ENCODE measurements around the gene IQGAP2.

The IQGAP2 gene

DNA sequence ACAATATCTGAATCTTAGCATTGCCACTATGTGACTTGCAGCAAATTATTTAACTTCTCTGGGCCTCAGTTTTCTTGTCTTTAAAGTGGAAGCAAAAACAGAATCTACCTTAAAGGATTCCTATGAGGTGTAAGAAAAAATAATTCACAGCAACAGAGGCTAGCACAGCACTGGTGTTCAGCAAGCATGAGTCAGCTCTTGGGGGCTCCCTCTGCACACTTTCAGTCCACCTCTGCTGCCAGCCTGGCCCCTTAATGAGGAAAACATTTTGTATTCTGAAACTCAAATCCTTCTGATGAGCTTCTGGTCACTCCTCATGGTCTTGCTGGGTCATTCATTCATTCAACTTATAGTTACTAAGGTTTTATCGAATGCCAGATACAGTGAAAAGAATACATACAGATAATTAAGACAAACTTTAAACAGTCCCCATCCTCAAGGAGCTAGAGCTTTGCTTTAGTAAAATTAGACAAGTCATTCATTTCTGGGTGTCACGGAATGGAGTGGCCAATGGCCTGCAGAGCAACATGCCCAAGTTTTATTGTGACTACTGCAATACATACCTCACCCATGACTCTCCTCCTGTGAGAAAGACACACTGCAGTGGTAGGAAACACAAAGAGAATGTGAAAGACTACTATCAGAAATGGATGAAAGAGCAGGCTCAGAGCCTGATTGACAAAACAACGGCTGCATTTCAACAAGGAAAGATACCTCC, 26.8 kb upstream of the IQGAP2 start:
- TF ChIP-seq, protein P1, sequence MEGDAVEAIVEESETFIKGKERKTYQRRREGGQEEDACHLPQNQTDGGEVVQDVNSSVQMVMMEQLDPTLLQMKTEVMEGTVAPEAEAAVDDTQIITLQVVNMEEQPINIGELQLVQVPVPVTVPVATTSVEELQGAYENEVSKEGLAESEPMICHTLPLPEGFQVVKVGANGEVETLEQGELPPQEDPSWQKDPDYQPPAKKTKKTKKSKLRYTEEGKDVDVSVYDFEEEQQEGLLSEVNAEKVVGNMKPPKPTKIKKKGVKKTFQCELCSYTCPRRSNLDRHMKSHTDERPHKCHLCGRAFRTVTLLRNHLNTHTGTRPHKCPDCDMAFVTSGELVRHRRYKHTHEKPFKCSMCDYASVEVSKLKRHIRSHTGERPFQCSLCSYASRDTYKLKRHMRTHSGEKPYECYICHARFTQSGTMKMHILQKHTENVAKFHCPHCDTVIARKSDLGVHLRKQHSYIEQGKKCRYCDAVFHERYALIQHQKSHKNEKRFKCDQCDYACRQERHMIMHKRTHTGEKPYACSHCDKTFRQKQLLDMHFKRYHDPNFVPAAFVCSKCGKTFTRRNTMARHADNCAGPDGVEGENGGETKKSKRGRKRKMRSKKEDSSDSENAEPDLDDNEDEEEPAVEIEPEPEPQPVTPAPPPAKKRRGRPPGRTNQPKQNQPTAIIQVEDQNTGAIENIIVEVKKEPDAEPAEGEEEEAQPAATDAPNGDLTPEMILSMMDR (IDR thresholded peaks at IDR 0.05; ENCODE audit: control extremely low read depth, extremely low read depth, low read depth, missing control alignments), result no peak
- DNase-seq (ENCODE audit: extremely low spot score), result no peak
- ChIA-PET CTCF (interaction anchor here (1.2 to 2.5 kb wide), 2 partner anchors 10 to 27 kb away, joined by 3 to 7 read pairs; partner anchors contain the start of gene IQGAP2), POLR2A (no interaction called here)

DNA sequence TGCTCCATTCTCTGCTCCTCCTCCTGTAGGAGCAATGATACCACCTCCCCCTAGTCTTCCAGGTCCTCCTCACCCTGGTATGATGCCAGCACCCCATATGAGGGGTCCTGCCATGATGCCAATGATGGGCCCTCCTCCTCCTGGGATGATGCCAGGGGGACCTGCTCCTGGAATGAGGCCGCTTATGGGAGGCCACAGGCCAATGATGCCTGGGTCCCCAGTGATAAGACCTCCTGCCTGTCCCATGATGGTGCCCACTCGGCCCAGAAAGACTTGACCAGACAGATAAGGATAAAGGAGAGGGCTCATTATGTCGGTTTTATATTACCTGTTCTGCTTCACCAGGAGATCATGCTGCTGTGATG, 26.2 kb upstream of the IQGAP2 start:
- ChIA-PET CTCF (interaction anchor here (1.0 to 1.2 kb wide), 2 partner anchors 11 to 206 kb away, joined by 3 read pairs; no protein-coding TSS in a partner anchor), POLR2A (no interaction called here)
- DNase-seq (ENCODE audit: extremely low spot score), result no peak
- TF ChIP-seq, protein P1 (IDR thresholded peaks at IDR 0.05; ENCODE audit: control extremely low read depth, extremely low read depth, low read depth, missing control alignments), result no peak

DNA sequence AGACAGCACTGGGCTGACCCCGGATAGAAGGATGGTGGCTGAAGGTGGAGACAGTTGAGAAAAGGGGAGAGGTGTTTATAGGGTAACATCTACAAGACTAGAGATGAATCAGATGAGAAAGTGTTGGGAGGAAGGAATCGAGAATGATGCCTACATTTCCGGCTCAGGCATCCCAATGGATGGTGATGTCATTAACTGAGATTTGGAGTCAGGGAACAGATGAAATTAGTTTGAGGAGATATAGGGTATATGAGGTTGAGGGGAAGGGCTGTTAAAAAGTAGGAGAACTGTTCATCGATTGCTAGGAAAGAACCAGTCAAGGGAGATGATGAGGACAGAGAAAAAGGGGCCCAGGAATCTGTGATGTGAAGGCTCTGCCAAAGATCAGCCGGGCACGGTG, 24.7 kb upstream of the IQGAP2 start:
- CTCF ChIA-PET, result interaction anchor here (1.4 kb wide), 1 partner anchor 70 kb away, joined by 5 read pairs; no protein-coding TSS in a partner anchor
- DNase-seq (ENCODE audit: extremely low spot score), result no peak
- POLR2A ChIA-PET, result no interaction called here
- TF ChIP-seq, protein P1 (IDR thresholded peaks at IDR 0.05; ENCODE audit: control extremely low read depth, extremely low read depth, low read depth, missing control alignments), result no peak

DNA sequence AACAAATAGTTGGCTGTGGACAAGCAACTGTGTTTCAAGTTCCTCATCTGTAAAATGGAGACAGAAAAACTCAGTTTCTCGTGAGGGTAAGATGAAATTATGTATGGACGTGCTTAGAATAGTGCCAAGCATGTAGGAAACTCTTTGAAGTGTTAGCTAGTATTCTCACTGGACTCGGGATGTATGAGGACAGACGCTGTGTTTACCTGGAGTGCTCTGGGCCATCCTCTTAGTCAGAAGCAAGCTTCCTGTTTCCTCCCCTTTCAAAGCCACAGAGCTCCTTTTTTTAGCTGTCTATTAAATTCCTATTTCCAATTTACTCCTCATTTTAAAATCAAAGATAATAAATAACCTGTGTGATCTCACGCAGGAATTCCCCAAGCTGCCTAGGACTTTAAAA, 23.8 kb upstream of the IQGAP2 start:
- no peak for DNase-seq (ENCODE audit: extremely low spot score)
- TF ChIP-seq, protein P1 (IDR thresholded peaks at IDR 0.05; ENCODE audit: control extremely low read depth, extremely low read depth, low read depth, missing control alignments), result no peak
- ChIA-PET CTCF (interaction anchor here (1.0 to 1.4 kb wide), 2 partner anchors 18 to 71 kb away, joined by 3 to 5 read pairs; no protein-coding TSS in a partner anchor), POLR2A (no interaction called here)

DNA sequence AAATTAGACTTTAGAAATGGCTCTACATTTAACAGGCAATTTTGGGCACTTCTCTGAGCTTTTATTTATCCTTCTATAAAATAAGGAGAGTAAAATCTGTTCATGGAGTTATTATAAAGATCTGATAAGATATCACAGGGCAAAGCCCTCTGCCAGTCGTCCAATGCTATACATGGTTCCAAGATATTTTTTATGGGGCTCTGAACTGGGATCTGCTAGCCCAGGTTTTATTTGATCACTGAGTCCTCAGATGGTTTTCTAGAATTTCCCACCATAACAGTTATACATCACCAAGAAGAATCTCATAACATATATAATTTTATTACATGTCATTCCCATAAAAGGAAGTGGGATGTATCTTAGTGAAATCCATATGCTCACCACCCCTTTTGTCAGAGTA, 23.2 kb upstream of the IQGAP2 start:
- TF ChIP-seq, protein P1 (IDR thresholded peaks at IDR 0.05; ENCODE audit: control extremely low read depth, extremely low read depth, low read depth, missing control alignments), result no peak
- DNase-seq (ENCODE audit: extremely low spot score), result no peak
- ChIA-PET POLR2A (no interaction called here), CTCF (interaction anchor here (1.0 to 1.4 kb wide), 2 partner anchors 17 to 71 kb away, joined by 3 to 5 read pairs; no protein-coding TSS in a partner anchor)

DNA sequence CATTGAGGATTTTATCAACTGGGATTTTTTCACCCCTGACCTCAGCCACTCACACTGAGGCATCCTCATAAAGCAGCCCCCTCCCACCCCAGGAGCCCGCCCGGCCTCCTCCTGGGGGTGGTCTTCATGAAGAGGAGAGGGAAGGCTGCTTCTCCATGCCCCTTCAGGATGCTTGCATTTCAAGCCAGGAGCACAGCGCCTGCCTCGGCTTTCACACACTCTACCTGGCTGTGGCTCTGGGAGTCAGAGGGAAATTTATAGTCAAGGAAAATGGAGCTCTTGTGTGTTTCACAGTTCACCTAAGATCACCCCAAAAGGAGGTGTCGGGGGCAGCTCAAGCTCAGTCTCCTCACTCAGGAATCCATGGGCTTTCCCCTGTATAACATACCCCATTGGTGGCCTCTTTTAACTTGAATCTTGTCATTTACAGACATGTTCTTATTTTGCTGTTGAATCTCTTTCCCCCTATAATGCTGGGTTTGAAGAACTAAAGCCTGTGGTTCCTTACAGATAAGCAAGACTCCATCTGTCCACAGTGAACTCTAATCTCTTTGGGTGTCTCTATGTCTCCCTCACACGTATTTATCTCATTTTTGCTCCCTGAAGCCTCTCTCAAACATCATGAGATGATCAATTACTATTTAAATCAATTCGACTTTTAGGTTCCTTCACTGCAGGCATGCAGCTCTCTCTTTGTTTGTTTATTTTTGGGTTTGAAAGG, 22.6 kb upstream of the IQGAP2 start:
- no peak for DNase-seq (ENCODE audit: extremely low spot score)
- TF ChIP-seq, protein P1 (IDR thresholded peaks at IDR 0.05; ENCODE audit: control extremely low read depth, extremely low read depth, low read depth, missing control alignments), result no peak
- CTCF ChIA-PET, result interaction anchor here (1.1 kb wide), 1 partner anchor 22 kb away, joined by 3 read pairs; the partner anchor contains the start of gene IQGAP2
- POLR2A ChIA-PET, result no interaction called here
